Mucosa of gallbladder (tissue), 1 donor: ENCODE measurements around the gene PRICKLE3. TPM values are rescaled to one million over a fixed set of nuclear protein-coding genes. Genes with fewer than 3 reads are reported as not detected.
"Not testable (repeated sequence)": the region's sequence is repeated elsewhere in the genome, so short reads cannot be mapped to it uniquely, and the experiment has no call there.

ENCODE experiments used
- DNase-seq: peaks from one replicate; pipeline ENCODE4 v3.0.0-alpha.2; 2020; ENCODE audit warnings: low spot score
- total RNA-seq: library from RNA; stranded (reverse); gene quantifications from one replicate; pipeline ENCODE4 v1.2.1, GENCODE V29; 2021
- donor health status: DM: no; HTN: no; CAD: no.

Gene PRICKLE3
- total RNA-seq, 1 donor from 2014 or later, result 16.3 TPM

DNA sequence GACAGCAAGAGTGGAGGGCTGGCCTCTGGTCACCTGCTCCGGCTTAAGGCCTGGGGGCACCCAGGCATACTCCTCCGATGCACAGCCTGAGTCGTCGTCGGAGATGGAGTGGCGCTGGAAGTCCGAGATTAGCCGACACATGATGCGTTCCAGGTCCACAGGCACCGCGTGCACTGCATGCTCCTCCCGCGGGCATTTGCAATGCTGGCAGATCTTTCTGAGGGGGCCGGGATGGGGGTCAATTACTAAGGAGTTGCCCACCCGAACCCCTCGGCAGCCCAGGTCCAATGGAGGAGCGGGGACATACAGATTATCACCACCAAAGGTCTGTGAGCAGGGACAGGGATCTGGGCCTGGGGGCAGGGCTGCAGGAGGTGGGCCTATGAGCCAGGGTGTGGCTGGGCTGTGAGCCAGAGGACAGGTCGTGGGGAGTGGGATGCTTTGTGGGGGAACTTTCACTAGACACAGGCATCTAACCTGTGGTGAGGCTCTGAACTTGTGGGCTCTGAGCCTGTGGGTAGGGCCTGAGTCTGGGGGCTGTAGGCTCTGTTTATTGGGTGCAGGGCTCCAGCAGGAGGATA is 2.4 kb downstream of the PRICKLE3 start:
- DNase-seq, result no peak

DNA sequence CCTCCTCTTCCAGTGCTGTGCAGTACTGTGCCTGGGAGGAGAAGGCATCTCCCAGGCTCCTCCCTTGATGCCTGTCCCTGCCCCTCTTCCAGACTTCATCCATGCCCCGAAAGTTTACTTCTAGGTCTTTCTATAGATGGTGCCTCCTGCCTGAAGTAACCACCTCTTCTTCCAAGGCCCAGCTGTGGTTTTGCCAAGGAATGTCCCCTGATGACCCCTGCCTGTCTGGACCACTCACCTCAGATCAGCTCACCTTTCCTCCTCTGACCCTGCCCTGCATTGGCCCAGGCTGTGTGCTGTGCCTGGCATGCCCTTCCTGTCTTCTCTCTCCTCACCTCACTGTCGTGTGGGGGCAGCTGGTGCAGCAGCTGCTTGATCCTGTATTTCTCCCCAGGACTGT is 6.8 kb downstream of the PRICKLE3 start:
- DNase-seq, result no peak

DNA sequence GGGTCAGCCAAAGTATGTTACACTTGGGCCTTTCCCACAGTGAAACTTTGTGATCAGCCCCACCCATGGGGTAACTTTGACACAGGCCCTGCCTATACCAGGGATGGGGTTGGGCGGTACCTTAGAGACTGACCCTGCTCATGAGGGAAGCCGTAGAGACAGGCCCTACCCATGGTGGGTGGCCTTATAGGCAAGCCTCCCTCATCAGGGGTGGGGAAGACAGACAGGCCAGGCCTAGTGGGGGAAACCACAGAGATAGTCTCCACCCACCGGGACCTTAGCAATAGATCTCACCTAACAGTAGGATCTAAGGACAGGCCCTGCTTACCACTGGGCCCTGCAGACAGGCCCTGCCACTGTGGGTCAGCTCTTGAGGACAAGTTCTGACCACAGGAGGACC is 7.6 kb downstream of the PRICKLE3 start:
- no peak for DNase-seq

DNA sequence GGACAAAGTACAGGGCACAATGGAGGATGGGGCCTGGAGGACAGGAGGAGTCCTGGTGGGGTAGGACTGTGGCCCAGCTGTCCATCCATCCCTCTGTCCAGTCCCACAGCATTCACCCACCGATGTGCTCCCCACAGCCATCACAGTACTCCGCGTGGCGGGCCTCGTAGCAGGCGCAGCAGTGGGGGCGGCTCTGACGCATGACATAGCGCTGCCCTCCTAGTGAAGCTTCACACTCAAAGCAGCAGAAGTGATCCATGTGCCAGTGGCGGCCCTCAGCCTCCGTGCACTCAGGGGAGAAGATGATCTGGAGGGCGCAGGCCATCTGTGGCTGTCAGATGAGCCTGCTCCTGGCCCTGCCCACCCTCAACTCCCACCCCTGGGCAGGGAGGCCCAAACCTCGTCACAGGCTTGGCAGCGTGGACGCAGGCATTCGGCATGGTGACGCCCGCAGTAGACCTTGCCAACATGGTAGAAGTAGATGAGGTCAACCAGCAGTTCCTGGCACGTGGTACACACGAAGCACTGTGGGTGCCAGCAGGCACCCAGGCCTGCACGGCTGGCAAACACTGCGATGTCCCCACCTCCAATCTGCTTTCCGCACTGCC is 8.2 kb downstream of the PRICKLE3 start:
- no peak for DNase-seq

DNA sequence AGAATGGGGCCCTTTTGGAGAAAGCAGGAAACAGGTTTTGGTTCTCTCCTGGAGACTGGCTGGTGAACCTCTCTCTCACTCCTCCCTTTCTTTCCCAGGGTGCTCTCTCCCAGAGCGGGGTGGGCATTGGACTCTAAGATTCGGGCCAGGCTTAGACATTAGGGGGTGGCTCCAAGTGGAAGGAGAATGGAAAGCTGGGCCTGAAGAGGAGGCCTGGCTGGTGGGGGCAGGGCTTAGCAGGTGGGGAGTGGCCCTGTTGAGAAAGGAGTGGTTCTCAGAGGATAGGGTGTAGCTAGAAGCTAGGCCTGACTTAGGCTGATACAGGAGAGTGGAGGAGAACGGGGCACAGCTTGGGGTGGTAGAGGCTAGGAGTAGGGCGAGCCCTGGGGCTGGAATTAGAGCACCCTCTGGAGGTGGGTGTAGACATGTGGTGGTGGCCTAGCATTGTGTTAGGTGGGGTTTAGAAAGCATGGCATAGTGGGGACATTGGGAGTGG is 8.8 kb downstream of the PRICKLE3 start:
- no peak for DNase-seq

DNA sequence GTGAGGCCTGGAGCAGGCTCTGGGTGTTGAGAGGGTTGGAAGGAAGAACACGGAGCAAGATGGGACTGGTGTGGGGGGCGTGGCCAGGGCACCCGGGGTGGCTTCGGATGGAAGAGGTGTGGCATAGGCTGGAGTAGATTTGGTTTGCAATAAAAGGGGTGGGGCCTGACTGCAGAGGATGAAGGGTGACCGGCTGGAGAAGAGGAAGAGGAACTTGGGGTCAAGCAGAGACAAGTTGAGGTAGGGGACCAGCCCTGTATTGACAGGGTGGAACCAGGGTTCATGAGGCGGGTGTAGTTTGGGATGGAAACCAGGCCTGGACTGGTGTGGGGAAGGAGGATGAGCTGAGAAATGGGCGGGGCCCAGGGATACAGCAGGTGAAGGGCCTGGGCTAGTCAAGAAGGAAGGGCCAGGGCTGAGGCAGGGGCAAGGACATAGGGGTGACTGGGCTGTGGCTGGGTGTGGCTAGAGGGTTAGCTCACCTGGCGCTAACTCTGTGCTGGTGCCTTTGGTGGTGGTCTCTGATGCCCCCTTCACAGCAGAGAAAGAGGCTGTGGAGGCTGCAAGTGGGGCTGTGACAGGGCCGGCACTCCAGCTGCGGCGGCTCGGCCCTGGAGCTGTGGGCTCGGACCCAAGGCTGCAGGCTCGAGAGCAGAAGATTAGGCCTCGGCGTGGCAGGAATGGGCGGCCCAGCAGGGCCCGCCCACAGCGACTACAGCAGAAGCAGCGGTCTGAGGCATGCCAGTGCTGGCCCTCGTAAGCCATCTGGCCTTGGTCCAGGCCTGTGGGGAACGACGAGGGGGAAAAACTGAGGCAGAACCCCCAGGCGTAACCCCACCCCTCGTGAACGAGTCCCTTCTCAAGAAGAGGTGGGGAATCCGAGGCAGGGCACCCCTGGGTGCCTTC is 9.5 kb downstream of the PRICKLE3 start:
- no peak for DNase-seq

DNA sequence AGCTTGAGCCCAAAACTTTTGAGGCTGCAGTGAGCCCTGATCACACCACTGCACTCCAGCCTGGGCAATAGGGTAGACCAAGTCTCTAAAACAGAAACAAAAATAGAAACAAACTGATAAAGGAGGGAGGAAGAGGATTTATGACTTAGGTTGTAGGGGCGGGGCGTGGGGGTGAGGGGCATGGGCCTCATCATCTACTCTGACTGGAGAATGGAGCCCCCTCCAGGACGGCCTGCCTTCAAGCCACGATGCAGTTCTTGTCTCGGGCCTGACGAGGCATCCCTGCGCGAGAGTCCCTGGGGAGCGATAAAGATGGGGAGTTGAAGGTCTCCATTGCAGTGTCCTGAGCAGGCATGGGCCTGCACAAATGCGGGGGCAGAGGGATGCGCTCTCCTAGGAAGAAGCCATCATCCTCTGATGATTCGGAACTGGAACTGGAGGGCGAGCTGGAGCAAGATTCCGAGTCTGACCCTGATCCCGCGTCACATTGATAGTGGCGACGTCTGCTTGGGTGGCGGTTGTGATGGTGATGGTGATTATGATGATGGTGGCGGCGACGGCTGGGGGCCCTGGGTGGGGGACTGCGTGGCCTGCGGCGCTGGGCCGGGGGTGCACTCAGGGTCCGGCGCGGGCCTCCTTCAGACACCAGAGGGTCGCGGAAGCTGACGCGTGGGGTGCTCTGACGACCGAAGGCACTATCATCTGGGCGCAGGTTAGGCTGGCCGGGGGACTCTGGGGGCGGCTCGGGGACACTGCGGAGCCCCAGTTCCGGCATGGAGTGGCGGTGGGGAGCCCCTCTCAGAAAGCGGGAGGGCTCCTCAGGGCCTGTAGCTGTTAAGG is 10.5 kb downstream of the PRICKLE3 start:
- DNase-seq, result no peak

DNA sequence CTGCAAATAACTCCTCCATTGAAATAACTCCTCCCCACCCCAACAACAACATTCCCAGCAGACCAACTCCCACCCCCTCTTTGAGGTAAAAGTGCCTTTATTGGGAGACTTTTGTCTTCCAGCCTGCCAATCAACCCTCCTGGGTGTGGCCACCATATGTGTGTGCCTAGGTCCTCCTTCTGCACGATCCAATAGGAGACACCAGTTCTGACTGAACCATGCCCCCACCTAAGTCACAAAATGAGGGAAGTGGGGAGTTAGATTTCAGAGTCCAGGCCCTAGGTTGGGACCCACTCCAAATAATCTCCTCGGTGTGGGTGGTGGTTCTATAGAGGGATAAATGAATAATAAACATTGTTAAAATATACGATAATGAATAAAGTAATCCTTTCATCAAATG is 11.4 kb downstream of the PRICKLE3 start:
- DNase-seq, result no peak

DNA sequence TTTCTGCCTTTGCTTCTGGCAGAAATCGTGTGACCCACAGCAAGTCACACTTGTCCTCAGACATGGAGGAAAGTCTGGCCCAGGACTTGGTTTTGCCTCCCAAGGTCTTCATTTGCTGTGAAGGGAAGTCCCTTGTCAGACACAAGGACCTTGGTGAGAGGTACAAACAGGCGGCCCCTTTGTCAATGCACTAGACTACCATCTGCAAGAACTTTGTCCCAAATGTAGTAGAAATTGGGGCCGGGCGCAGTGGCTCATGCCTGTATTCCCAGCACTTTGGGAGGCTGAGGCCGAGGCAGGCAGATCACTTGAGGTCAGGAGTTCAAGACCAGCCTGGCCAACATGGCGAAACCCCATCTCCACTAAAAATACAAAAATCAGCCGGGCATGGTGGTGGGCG is 12.6 kb downstream of the PRICKLE3 start:
- not testable (repeated sequence) for DNase-seq

DNA sequence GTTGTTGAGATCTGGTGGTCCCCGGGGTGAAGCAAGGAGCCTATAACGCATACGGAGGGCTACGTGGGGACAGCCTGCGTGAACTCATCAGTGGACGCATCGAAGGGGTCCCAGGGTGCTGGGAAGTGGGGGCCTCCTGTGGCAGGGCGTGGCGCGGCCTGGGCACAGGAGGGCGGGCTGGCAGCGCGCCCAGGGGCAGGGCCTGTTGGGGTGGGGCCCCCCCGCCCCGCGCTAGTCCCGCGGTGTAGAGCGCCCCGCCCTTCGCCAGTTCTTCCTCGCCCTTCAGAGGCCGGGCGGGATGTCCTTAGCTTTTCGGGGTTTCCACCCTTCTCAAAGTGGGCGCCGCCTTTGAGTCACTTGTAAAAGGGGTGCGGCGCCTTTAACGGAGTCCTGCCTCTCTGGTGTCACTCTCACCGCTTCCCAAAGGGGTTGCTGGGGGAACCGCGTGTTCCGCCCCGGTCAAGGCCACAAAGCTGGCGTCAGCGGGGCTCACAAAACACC is 13.8 kb downstream of the PRICKLE3 start:
- peak; percentile 58 for DNase-seq

DNA sequence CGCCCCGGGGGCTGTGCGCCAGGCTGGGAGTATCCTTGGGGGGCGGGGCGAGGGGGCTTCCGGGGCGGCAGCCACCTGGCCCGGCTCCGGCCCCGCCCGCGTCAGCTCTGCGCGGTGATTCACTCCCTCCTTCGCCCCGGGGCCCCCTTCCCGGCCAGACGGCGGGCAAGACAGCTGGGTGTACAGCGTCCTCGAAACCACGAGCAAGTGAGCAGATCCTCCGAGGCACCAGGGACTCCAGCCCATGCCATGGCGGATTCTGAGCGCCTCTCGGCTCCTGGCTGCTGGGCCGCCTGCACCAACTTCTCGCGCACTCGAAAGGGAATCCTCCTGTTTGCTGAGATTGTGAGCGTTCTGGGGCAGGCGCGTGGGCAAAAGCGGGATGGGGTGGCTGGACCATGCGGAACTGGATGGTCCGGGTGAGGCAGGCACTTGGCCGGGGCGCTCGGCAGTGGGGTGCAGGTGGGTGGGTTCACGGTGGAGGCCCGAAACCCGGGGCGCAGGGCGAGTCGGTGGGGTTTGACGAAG is 14.4 kb downstream of the PRICKLE3 start, which contains the start of gene PLP2:
PLP2 (plus strand) TSS at position 147 of the 528 bp plus-strand sequence; CDS start at position 250, 103 bp downstream.
- DNase-seq, result no peak

DNA sequence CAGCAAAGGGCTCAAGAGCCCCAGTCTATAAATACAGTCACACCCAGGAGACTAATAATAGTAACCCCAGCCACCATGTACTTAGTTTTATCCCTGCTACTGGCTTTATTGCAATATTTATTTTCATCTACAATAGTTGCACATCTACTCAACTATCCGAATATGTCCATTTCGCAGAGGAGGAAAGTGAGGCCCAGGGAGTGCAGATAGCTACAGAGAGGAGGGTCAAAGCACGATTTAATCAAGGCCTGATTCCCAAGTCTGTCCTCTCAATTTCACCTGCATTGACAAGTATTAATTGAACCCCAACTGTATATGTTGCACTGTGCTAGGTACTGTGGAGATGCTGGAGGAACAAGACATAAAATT is 18.4 kb downstream of the PRICKLE3 start:
- DNase-seq, result no peak

DNA sequence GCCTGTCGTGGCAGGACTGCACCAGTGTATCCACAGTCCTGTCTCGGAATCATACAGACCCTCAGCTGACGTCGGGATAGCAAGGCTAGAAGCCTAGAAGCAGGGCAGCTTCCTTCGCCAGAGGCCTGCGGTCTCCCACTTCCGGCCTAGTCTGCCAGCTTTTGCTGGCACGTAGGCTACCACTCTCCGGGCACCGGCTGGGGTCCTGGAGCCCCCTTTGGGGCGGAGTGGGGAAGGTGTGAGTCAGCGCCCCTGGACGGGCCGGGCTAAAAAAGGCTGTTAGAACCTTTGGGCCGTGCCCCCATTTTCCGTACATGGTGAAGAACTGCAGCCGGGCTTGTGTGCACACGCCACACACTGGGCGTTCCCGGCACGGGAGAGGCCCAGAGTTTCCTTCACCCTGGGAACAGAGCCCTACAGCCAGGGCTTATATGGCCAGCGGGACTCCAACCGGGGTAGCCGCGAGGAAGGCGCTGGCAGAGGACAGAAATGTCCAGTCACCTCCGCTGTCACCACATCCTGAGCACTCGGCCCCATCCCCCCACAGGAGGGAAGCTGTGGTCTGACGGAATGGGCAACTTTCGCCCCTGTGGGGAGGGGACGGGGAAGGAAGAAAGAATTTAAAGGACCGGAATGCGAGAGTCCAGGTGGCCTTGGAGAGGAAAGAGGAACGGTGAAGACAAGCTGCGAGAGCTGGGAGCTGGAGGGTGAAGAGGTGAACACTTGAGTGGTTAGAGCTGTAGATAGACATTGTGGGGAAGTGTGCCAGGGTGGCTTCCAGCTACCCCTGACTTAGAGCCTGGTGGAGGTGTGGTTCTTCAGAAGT is 19.0 kb downstream of the PRICKLE3 start:
- DNase-seq, result peak; percentile 55

DNA sequence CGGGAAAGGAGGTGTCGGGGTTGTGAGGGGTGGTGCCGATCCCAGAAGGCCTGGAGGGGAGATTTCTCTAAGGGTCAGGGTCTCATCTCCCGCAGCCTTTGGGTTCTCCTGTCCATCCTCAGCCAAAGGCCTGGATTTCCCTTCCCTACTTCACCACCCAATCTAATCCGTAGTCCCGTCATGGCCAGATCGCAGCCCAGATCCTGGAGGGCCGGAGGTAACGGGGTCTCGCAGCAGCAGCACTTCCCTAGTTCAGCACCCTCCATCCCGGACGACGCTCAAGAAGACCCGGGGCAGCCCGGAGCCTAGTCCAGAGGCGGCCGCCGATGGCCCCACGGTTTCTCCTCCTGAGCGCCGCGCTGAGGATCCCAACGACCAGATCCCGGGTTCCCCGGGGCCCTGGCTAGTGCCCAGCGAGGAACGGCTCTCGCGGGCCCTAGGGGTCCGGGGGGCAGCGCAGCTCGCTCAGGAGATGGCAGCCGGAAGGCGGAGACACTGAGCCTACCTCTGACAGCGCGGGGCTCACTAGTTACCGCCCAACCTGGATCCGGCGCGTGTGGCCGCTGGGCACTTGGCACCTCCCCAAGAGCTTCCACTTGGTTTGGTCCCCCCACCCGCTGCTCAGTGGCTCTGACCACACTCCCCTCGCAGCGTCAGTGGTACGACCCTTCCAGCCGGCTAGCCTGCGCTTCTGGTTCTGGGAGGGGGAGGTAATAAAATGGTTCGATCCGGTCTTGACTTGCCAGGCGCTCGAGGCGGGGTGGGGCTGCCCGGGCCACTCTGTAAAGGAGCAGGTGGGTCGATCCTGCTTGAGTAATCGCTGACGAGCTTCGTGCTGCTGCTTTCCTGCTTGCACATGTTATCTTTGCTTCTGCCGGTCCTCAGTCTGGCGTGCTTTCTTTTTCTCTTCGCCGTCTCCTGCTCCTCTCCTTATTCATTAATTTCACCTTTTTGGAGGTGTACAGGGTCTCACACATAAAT is 20.0 kb downstream of the PRICKLE3 start:
- peak; percentile 87 for DNase-seq

DNA sequence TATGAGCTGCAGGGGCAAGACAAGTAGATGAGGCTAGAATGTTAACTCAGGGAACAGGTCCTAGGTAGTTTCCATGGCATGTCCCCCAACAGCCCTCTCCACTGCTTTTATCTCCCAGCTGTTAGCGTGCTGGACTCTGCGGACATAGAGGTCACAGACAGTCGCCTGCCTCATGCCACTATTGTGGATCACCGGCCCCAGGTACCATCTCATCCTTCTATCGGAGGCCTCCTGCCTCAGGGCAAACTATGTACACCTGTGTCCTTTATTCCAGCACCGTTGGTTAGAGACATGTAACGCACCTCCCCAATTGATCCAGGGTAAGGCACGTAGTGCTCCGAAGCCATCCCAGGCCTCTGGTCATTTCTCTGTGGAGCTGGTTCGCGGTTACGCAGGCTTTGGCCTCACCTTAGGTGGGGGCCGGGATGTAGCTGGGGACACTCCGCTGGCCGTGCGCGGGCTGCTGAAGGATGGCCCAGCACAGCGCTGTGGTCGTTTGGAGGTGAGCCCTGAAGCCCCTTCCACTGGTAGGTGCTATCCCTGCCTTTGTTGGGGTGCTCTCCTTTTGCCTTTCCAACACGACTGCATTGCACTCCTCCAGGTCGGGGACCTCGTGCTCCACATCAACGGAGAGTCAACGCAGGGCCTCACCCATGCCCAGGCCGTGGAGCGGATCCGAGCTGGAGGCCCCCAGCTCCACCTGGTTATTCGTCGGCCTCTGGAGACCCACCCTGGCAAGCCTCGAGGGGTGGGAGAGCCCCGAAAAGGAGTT is 21.4 kb downstream of the PRICKLE3 start:
- DNase-seq, result no peak

DNA sequence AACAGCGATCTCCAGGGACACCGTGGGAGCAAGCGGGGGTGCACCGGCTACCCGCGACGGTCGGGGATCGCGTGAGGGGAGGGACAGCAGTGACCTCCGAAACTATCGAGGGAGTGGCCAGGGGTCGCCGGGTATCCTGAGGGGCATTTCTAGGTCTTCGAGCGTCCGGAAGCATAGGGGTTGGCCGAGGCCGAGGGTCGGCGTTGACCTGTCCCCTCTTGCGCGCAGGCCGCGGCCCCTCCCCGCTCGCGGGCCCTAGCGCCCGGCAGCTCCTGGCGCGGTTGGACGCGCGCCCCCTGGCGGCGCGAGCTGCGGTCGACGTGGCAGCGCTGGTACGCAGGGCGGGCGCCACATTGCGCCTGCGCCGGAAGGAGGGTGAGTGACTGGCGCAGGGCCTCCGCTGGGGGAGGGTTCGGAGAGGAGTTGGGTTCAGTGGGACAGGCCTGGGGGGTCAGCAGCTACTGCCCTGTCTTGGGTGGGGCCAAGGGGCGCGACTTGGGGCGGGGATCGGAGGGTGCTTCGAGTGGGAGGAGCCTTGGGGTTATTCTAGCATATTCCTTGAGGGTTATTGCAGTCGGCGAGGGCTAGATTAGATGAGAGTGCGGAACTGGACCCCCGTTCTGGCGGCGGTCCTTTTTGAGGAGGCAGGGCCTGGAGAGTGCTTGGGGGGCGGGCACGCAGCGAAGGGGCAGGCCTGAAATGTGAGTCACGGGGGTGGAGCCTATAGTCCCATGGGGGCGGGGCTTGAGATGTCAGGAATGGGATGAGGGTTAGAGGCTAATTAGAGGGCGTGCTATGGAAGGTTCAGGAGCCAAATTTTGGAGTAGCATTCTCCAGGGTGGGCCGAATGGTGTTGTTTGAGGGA is 22.4 kb downstream of the PRICKLE3 start:
- peak; percentile 85 for DNase-seq

DNA sequence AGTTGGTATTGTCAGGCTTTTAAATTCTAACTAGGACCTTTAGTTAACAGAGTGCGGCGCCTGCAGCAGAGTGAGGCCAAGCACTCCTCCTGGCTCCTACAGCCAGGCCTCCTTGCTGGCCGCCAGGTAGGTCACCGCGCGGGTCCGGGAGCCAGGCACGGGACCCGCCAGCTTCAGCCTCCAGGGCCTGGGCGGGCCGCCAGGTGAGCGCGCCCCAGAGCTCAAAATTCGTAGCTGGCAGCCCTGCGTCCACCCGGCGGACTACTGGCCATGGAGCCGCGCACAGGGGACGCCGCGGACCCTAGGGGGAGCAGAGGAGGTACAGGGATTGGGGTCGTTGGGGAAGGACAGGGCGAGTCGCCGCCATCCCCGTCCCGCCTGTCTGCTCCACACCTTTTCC is 23.6 kb downstream of the PRICKLE3 start, which contains the start of gene MAGIX:
MAGIX (plus strand) TSS at position 139 of the 400 bp plus-strand sequence; CDS start at position 271, 132 bp downstream.
- no peak for DNase-seq
